ENCODE results near the gene ZNF496.

DNA sequence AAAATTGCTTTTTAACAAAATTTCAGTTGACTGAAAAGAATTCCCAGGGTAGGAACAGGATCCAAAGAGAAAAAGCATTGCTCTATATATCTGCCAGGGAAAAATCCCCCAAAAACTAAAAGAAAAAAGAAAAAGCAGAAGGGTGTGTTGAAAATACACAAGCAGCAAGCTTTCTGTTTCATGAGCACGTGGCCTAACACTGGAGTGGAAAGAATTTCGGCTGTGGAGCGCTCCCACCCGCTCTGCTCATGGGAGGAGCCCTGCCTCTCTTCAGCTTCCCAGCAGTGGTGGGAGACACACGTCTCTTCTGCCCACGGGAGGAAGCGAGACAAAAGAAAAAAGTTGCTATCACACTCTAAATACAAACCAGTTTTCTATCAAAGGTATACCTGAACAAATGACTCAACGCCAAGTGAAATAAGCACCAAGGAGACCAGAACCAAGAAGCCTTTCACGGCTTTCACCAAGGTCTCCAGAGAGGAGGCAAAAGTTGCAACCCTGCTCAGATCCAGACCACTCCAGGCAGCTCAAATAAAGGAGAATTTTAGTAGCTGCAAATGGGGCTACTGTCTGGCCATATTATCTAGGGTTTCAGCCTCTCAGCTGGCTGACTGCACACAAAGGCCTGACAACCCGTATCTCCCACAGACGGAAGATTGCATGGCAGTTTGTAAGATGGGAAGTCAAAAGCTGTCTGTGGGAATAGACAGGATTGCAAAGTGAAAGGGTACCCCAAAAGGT lies 29.5 kb upstream of the ZNF496 start:
- TF ChIP-seq, protein P1, sequence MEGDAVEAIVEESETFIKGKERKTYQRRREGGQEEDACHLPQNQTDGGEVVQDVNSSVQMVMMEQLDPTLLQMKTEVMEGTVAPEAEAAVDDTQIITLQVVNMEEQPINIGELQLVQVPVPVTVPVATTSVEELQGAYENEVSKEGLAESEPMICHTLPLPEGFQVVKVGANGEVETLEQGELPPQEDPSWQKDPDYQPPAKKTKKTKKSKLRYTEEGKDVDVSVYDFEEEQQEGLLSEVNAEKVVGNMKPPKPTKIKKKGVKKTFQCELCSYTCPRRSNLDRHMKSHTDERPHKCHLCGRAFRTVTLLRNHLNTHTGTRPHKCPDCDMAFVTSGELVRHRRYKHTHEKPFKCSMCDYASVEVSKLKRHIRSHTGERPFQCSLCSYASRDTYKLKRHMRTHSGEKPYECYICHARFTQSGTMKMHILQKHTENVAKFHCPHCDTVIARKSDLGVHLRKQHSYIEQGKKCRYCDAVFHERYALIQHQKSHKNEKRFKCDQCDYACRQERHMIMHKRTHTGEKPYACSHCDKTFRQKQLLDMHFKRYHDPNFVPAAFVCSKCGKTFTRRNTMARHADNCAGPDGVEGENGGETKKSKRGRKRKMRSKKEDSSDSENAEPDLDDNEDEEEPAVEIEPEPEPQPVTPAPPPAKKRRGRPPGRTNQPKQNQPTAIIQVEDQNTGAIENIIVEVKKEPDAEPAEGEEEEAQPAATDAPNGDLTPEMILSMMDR (IDR thresholded peaks at IDR 0.05; ENCODE audit: low read length), result no peak
- TF ChIP-seq EZH2 (optimal IDR thresholded peaks at IDR 0.05; ENCODE audit: low read depth, low read length), result no peak
- TF ChIP-seq EZH2phosphoT487 (IDR thresholded peaks at IDR 0.05; ENCODE audit: low read length), result no peak
